AG09309 (cell line): Measurements from ENCODE around the gene CA4.
"Not testable (repeated sequence)": the region's sequence is repeated elsewhere in the genome, so short reads cannot be mapped to it uniquely, and the experiment has no call there.

Source experiments
- DNase-seq: peaks from one replicate; pipeline ENCODE4 v3.0.0-alpha.2; 2010; ENCODE audit warnings: low read depth
- H3K4me3 ChIP-seq: 2 replicates; pipeline ENCODE4 v1.5.1; 2011; ENCODE audit warnings: mild to moderate bottlenecking, low read depth, low read length, moderate library complexity; ENCODE audit not compliant: control insufficient read depth
- TF ChIP-seq, protein P1 (sequence below): IDR thresholded peaks from 2 replicates; pipeline ENCODE4 v1.5.1; 2011; ENCODE audit warnings: mild to moderate bottlenecking, low read depth, low read length, inconsistent platforms; ENCODE audit not compliant: insufficient read depth, control insufficient read depth; ENCODE audit errors: missing control alignments

CA4 gene

GRCh38 chr17:60171753-60172079 is 21.9 kb downstream of the CA4 start:
- TF ChIP-seq, protein P1, sequence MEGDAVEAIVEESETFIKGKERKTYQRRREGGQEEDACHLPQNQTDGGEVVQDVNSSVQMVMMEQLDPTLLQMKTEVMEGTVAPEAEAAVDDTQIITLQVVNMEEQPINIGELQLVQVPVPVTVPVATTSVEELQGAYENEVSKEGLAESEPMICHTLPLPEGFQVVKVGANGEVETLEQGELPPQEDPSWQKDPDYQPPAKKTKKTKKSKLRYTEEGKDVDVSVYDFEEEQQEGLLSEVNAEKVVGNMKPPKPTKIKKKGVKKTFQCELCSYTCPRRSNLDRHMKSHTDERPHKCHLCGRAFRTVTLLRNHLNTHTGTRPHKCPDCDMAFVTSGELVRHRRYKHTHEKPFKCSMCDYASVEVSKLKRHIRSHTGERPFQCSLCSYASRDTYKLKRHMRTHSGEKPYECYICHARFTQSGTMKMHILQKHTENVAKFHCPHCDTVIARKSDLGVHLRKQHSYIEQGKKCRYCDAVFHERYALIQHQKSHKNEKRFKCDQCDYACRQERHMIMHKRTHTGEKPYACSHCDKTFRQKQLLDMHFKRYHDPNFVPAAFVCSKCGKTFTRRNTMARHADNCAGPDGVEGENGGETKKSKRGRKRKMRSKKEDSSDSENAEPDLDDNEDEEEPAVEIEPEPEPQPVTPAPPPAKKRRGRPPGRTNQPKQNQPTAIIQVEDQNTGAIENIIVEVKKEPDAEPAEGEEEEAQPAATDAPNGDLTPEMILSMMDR, result no peak
- no peak overlapping the region for H3K4me3 ChIP-seq
- no peak for DNase-seq

DNA sequence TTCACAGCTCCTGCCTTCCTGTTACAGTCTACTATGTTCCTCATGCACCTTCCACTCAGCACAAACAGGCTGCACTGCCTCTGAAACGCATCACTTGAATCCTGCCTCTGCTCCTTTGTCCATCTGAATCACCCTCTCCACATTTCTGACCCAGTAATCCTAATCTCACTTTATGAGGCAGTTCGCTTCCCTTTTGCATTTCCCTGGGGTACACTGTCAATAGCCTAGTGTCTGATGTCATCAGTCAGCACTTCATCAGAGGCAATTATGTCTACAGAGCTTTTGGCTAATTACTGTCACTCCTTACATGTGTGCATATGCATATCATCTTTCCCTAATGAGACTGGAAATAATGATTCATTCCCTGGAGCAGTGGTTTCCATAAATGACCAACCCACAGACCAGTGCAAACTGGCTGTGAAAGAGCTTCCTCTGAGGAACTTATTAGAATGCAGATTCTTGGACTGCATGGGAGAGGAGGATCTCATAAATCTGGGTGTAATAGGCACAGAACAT is 23.6 kb downstream of the CA4 start:
- no peak overlapping the region for H3K4me3 ChIP-seq
- DNase-seq, result peak; percentile 27
- TF ChIP-seq, protein P1, result no peak

- no peak for DNase-seq
- H3K4me3 ChIP-seq, result no peak overlapping the region
- TF ChIP-seq, protein P1, result no peak
Observed at GRCh38 chr17:60174035-60174434, 24.3 kb downstream of the CA4 start.

GRCh38 chr17:60174767-60175166 is 25.0 kb downstream of the CA4 start:
- H3K4me3 ChIP-seq, DNase-seq: not testable (repeated sequence)
- TF ChIP-seq, protein P1, result peak; percentile 1

DNA sequence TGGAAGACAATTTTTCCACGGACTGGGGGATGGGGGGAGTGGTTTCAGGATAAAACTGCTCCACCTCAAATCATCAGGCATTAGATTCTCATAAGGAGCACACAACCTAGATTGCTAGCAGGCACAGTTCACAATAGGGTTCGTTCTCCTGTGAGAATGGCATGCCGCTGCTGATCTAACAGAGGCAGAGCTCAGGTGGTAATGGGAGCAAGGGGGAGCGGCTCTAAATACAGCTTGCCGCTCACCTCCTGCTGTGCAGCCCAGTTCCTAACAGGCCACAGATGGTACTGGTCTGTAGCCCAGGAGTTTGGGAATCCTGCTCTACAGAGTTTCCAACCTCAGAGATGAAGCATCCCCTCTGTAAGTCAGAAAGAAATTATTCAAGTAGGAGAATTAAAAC is 27.0 kb downstream of the CA4 start:
- H3K4me3 ChIP-seq, DNase-seq: not testable (repeated sequence)

- not testable (repeated sequence) for DNase-seq, H3K4me3 ChIP-seq
Observed at GRCh38 chr17:60178180-60178579, 28.4 kb downstream of the CA4 start.

DNA sequence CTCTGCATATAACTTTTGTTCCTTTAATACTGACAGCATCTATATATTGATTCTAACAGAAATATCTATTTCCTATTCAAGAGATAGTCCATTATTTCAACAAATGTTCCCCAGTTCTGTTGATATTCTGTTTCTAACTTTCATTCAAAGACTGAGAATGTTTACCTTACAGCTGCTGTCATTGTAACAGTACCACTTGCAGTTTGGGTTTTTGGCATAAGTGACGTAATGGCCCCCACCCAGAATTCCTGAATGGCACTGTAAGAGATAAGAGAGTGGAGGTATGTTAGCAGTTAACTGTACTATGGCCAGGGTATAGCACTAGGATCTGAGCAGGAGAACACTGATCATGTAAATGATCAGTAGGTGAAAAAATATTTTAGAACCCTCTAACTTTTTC is 30.6 kb downstream of the CA4 start:
- not testable (repeated sequence) for DNase-seq, H3K4me3 ChIP-seq

DNA sequence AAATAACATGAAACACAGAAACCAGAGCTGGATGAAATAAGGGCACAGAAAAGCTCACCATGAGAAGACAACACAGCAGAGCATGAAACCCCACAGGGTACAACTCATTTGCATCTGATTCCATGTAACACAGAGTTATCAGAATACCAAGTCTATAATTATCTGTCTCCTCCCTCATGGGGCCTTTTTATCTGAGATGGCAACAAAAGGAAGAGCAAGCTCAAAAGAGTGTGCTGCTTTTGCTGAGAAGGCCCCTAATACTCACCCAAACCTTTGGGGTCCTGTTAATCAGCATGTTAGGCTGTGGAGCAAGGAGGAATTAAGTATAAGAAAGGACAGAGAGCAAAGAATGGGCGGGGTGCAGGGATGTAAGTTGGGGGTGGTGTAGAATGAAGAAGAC is 36.6 kb downstream of the CA4 start:
- H3K4me3 ChIP-seq, DNase-seq: not testable (repeated sequence)

- not testable (repeated sequence) for H3K4me3 ChIP-seq
- DNase-seq, result peak; percentile 56
Observed at GRCh38 chr17:60186846-60187745, 37.3 kb downstream of the CA4 start.
